NK-92 (cell line): ENCODE measurements around the gene ASTN2.

Experiments used
- DNase-seq: peaks from one replicate; lab custom pipeline; 2025; ENCODE audit not compliant: unreplicated experiment; lab: John Stamatoyannopoulos, UW

The ASTN2 gene

DNA sequence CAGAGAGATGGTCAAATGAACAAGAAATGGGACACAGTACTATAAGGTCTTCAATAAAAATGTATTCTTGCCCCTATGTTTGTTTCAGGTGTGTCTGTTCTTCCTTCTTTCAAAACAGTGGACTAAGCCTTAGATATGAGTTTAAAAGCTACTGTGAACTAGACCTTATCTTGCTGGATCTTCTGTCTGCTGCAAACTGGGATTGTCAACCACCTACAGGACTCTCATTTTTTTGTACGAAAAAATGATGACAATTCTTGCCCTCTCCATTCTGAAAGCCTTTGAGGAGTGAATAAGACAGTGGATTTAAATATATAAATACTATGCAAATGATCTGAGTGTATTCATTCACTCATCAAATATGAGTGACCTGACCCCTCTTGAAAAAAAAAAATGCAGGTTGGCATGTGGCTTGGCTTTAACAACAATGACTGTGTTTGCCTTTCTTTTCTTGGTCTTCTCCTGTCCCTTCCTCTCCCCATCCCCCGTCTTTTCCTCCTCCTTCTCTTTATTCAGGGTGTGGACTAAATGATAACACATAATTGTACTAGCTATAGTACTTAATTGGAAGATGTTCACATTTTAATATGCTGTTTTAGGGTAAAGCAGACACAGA is 963.2 kb downstream of the ASTN2 start:
- DNase-seq = no peak

DNA sequence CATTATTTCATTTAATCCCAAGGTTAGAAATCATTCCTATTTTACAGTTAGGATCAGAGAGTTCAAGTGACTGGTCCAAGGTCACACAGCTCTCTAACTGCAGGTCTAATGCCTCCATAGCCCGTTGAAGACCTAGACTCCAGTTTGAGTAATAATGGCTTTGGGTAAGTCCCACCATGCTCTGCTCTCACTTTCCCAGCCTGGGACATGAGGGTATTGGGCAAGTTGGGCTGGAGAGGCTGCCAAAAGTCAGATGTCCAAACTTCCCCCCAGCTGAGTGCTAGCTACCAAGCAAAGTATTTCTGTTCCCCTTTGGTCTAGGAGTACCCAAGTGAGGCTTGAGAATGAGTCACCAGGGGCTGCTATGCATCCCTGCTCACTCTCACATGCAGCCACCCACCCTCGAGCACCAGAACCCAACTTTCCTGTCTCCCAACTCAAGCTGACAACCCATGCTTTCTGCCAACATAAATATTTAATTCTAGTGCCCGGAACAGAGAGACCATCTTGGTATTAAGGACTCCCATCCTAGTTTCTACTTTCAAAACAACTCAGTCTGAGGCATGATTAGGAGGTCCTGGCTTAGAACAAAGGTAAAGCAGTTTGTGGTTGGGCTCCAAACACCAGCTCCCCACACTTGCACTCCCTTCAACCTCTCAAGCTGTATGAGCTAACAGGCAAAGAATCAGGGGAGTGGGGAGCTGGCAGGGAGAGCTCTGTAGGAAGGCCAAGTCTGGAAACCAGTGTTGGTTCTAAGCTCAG is 964.3 kb downstream of the ASTN2 start:
- DNase-seq = no peak

DNA sequence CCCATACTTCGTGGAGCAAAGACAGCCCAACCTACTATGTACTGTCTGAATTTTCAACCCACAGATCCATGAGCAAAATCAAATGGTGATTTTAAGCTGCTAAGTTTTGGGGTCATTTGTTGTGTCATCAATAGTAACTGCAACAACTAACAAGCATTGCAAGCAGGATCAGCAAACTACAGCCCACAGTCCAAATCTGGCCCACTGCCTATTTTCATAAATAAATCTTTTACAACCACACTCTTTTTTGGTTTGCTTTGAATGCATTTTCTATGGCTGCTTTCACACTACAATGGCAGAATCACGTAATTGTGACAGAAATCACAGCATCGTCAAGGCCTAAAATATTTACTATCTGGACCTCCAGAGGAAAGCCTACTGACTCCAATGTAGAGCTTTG is 964.9 kb downstream of the ASTN2 start:
- no peak for DNase-seq

DNA sequence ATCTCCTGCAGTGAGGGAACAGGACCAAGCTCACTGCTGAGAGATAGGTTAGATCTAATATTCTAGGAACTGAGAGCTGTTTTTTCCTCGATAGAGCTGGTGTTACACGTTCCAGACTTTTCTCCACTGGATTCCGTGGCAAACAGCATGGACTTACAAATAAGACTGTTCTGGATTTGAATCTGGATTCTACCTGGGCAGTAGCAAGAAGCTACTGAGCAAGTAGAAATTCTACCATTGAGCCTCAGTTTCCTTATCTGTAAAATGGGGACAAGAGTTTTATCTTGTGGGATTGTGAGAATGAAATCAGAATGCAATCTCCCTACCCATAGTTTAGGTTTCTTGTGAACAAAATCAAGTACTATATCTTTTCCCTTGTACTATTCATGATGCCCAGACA is 966.4 kb downstream of the ASTN2 start:
- DNase-seq = no peak

DNA sequence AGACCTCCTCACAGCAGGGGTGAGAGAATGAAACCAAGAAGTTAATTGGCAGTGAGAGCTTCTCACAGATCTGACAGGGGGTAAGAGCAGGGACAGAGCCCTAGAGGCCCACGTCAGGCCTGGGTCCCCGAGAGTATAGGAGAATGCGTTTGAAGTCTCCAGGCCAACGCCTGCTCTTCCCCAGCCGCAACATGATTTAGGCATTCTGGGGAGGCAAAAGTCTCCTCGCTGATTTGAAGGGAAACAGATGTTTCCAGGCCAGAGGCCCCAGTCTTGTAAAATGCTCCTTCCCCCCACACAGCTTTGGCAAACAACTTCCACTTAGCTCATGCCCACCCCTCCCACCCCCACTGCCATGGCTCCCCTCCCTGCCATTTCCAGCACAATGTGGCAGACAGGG is 966.9 kb downstream of the ASTN2 start:
- DNase-seq = no peak

DNA sequence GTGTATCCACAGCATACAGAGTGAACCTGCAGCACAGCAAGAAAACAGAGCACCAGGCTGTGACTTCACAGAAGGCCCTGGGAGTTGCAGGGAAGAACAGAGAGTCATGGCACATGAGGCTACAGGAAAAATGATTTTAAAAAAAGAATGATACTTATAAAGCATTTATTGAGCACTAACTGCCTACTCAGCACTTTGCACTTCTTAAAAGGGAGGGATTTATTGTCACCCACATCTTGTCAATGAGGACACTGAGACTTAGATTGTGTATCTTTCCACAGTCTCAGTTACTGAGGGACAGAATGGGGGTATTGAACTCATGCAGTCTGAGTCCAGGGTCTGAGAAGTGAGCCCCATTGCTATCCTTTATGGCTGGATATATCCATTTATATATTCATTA is 972.3 kb downstream of the ASTN2 start:
- DNase-seq = no peak

DNA sequence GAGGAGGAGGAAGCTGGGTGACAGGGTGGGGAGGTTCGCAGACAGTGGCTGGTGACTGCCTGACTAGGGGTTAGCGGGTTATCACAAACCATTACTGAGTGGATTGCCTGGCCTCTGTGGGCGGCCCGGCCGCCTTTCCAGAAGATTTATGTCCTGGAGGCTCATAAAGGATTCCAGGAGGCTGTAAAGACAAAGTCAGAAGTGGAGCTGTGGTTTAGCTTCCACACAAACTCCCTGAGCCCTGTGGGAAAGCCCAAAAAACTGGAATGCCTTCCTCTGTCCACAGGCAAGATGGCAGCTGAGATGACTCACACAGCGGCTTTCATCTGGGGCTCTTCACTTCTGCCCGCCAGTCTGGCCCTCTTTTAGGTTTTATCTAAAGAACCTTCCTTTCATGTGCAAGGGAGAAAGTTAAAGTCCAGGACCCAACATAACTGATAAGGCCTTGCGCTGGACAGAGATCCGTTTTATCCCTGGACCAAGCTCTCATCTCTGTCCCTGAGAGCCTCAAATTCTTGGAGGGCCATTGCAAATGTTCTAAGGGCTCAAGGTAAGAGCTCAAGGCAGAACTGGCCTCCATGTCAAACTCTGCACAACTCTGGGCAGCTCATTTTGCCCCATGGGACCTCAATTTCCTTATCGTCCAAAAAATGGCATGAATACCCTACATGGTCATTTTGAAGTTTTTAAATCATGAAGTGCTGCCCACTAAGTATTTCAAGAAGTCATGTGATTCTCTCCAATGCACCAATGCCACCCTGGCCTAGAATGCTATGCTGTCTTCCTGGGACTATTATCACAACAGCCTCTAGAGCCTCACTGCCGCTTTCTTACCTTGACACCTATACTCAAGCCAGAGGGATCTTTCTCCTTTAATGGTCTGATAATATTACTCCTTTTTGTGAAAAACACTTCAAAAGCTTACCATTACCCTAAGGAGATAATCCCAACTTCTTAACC is 977.2 kb downstream of the ASTN2 start:
- DNase-seq = no peak

DNA sequence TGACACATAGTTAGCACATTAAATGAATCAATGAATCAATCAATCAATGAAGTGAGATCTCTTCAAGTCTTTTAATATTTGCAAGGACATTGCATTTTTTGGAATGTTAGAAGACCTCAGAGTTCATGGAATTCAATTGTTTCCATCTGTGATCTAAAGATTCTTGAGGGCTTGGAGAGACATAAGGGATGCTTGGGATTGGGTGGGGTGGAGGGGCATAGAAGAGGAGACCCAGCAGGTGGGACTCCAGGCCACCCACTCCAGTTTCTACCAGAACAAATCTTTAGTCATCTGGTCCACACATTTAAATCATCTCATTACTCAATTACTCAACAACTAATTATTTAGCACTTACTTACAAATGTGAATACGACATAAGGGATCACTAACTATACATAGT is 978.7 kb downstream of the ASTN2 start:
- DNase-seq = no peak

DNA sequence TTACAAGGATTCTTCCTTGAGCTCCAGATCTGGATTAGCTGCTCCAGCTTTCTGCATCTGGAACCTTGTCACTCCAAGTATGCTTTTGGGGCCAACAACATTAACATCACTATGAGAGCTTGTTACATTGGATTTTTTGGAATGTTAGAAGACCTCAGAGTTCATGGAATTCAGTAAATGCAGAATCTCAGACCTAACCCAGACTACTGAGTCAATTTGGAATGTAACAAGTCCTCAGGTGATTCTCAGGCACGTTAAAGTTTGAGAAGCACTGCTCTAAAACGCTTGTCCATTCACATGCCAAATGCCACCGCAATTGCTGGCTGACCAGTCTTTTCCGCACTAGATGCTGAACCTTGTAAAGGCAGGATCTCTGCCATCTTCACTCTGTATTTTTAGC is 979.2 kb downstream of the ASTN2 start:
- no peak for DNase-seq

DNA sequence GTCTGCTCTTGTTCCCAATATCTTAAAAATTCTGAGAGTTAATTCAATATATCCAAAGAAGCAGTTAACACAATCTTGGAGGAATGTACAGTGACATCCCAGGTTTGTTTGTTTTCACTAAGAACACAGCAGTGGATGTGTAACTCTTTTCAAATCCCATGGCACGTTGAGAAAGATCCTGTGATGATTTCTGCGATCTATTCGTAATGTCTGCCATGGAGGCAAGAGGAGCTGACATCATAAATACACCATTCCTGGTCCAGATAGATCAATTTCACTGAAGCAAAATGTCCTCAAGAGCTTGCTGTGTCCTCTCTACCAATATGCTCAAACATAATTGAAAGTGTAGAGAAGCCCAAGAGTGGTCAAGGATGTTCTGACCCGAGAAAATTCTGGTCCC is 980.5 kb downstream of the ASTN2 start:
- no peak for DNase-seq

DNA sequence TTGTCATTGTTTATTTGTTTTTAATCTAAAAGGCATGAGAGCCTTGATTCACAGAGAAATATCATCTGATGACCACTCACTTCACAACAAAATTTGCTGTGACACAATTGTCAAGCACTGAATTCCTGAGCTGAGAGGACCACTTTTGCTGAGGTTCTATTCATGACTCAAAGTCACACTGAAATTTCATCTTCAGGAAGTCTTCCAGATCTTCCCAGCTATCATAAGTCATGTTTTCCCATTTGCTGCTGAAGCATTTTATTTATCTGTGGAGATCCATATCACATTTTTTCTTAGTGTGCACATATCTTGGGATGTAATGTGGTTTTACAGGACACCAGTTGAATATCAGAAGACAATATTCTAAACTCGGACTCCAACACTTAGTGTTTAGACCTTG is 982.8 kb downstream of the ASTN2 start:
- no peak for DNase-seq

DNA sequence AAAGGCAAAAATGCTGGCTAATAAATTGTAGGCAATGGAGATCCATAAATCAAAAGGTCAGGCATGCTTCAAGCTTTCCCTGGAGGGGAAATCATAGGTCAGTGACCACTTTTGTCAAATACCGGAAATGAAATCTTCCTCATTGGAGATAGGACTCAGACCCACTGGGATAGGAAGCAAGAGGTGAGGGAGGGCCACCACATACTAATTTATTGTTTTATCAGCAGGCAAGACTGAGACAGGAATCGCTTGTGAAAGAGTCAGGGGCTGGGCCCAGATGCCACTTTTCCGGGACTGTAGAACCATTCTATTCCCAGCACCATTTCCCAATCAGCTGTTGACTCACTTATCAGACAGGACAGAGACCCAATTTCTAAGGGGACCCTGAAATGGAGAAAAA is 984.0 kb downstream of the ASTN2 start:
- no peak for DNase-seq

DNA sequence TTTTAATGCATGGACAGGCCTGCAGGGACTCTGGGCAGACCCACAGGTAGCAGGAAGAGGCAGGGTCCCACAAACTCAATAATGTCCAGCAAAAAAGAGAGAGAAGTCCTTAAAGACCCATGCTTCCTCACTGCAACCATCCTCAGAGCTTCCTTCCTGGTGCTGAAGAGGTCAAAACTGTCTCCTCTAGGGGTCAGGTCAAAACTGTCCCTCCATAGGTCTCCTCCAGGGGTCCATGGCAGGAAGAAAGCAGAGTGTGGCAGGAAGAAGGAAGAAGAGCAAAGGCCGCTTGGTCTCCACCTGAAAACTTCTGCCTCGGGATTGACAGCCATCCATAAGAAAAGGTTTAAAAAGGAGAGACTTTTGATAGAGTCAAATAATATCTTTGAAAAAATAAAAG is 989.6 kb downstream of the ASTN2 start:
- no peak for DNase-seq

DNA sequence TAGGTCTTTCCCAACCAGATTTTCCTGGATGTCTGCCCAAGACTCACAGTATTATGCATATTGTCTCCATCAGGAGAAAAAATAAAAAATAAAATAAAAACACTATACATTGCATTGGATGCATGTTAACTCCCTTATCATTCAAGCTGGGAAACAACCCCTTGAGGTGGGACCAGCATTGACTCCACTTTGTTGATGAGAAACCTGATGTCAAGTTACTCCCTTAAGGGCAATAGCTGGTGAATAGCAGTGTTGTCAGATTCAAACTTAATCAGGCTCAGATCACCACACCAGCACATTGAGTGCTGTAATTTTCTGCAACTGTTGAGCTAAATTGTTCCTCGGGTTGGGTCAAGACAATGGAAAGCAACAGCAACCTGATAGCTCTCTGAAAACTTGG is 991.7 kb downstream of the ASTN2 start:
- no peak for DNase-seq

DNA sequence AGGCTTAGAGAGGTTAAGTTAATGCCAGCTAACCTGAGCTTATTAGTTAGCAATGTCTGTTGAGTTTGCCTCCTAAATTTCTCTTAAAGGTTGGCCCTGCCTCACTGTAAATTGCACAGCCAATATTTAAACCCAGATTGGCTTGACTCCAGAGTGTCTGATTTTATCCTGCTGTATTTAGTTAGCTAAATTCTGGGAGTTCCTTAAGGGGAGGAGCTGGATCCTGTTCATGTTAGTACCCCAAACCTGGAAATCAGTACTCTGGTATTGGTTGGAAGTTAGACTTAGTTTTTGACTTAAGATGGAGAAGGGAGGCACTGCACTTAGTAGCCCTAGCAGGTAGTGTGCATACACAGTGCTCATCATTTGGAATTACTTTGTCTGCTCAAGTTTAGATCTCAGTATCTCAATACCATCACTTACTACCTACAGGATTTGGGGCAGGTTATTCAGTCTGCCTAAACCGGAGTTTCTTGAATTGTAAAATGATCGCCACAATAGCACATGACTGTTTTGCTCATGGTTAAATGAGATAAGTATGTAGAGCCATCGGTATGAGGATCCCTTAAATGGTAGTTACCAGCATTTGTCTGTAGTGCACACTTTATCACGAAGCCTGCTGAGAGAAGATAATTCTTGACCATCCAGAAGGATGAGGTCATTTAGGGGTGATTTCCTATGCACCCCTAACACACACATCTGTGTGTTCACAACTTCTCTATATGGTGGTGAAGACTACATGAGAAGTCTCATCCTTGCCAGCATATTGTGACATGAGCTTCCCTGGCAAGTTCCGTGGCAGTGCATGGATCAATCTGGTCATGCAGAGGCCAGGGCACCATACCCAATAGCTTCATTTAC is 992.5 kb downstream of the ASTN2 start:
- no peak for DNase-seq

DNA sequence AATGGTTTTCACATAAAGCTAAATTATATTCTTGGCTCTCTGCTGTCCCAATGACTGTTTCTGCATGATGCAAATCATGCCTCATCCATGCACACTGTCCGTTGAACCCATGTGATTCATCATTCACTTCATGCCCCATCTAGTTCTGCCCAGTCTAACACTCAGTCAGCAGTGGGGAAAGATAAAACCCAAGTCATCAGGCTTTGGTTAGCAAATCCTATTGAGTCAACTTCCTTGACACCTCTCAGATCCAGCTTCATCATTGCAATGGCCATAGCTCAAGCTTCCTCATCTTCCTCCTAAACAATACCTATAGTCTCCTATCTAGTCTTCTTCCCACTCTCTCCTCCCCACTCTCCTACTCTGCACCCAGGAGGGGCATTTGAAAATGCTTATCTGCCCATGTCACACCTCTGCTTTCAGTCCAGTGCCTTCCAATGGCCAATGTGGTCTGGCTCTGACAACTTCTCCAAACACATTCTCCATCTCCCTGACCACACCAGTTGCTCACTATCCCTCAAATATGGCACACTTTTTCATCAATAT is 993.8 kb downstream of the ASTN2 start:
- DNase-seq = no peak

DNA sequence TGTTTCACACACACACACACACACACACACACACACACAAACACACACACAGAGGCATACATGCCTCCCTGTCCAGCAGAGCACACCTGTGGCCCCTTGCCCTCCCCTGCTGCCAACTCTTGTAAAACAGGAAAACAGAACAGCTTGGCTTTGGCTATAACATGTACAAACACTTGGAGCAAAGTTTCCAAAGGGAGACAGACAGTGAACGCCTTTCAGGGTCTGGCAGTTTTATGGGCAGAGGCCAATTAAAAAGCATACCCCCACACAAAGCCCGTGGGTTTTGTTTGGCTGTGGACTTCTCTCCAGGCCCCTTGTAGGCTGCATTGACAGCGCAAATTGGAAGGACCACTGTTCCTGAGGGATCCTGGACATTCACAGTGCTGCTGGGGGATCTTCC is 995.7 kb downstream of the ASTN2 start:
- DNase-seq = no peak

DNA sequence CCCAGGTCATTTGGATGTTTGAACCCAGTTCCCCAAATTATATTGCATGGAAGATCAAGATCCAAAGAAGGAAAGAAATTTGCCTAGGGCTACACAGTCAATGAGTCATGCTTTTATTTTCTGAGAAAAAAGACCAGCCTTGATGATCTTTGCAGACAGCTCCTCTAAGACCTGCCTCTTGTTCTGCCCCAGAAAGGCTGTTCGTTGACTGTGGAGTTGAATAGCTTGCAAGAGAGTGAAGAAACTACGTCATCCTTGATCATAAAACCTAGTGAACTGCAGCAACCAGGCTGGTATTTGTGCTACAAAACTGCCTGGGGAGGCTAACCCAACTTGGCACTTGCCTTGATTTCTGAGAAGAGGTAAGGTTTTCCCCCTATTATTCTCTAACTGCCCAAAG is 997.4 kb downstream of the ASTN2 start:
- no peak for DNase-seq

DNA sequence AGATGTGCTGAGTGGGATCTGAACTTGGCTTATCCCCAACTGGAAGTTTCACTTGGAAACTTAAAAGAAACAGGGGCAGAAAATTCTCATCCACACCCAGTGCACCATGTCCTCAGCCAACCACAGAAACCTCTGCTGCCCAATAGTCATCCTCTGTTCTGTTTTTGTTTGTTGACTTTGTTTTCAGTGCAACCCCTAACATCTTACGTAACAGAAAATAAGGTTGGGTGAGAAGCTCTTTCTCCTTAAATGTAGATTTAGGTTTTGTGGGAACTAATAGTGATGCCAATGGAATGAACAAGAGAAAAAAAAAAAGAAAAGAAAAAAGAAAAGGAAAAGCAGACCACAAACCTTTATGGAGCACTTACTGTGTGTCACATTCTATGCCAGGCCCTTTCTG is 998.4 kb downstream of the ASTN2 start:
- DNase-seq = no peak

DNA sequence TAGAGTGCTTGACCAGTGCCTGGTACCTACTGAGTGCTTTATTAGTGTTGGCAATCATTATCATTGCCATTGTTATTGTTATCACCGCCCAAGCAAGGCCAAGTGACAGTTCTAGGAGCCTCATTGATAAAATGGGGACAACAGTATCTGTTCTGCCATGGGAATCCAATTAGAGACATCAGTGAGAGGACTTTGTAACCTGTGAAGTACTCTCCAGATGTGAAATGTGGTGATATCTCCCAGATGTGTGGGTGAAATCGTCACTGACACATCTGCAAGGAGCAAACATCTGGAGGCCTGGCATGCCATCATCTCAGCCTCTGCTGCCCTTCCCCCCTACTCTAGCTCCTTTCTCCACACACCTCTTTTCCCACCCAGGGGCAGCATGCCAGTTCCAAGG is 1000.5 kb downstream of the ASTN2 start:
- DNase-seq = no peak

DNA sequence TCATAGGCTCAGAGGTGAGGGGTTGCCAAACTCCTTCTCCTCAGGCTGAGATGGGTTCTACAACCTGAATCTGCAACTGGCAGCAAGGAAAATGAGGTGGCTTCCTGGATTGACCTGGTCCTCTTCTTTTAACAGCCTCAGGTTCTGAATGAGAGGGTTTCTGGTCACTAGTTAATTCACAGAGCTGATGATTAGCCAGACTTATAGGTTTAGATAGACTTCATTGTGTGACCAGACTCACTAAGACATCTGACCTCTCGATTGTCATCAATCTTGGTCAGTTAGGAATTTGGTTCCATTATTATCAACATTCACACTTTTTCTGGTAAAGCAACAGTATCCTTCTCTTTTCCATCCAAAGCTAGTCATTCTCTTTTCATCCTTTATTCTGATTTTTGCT is 1003.4 kb downstream of the ASTN2 start:
- DNase-seq = no peak
